GM18858 (cell line): ENCODE data around the gene FKBP1A.
A peak's percentile ranks its signal among the peaks of the same experiment; 100 is the strongest.

Experiments used
- ATAC-seq: cut with Tn5 transposase; IDR thresholded peaks from one replicate; pipeline ENCODE4 v1.9.1; 2021; ENCODE audit not compliant: unreplicated experiment

The FKBP1A gene

DNA sequence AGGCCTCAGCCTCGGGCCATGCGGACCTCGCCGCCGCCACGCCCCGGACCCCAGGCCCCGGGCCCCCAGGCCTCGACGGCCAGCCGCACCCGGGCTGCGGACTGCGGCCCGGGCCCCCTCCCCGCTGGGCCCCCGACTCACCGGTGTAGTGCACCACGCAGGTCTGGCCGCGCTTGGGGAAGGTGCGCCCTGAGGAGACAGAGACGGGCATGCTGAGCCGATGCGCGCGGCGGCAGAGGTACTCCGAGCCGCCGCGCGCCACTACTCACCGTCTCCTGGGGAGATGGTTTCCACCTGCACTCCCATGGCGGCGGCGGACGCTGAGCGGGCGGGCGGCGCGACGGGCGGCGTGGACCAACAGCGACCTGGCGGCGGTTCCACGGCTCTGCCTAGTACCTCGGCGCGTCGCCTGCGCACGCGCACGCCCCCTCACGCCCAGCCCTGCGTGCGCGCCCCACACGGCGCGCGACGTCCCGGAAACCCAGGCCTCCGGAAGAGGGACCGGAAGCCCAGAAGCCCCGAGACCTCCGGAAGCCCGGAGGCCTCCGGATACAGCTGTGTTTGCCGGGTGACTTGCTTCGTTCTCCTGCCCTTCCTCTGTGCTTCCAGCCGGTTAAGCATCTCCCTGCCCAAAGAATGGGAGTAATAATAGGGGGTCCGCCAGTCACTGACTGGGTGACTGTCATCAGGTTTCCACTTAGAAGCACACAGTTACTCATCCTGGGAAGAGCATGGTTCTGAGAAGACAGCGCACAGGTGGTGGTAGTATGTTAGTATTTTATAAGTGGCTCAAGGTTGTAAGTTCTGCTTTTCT, at the start of gene FKBP1A:
Gene FKBP1A, minus strand, starts transcription at position 362 of the 814 bp plus-strand sequence. Its CDS starts 56 bp downstream, at position 306.
- peak; percentile 78 for ATAC-seq

- no peak for ATAC-seq
Measured at GRCh38 chr20:1442304-1442703, 49.5 kb upstream of the FKBP1A start.

GRCh38 chr20:1441133-1441532, 48.3 kb upstream of the FKBP1A start:
- ATAC-seq: no peak

- ATAC-seq: no peak
Measured at GRCh38 chr20:1440024-1440423, 47.2 kb upstream of the FKBP1A start.

- no peak for ATAC-seq
Measured at GRCh38 chr20:1438361-1438760, 45.5 kb upstream of the FKBP1A start.

DNA sequence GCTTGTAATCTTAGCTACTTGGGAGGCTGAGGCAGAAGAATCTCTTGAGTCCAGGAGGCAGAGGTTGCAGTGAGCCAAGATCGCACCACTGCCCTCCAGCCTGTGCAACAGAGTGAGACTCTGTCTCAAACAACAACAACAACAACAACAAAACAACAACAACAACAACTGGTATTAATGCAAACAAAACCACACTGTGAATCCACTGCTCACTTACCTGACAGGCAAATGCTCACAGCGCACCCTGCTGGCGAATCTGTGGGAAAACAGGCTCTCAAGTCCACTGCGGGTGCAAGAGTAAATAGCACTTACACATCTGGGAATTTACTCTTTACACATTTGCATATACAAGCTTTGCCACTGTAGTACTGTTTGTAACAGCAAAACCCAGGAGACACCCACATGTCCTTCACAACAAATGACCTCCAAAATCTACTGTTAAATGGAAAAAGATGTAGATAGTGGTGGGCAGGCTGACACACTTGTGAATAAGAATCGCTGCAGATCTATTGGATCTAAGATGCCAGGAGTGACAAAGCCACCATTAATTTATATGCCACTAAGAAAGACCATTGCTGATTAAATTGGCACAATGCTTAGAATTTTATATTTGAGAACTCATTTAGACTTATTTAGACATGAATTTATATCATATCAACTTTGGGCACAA, 44.5 kb upstream of the FKBP1A start:
- ATAC-seq: no peak

GRCh38 chr20:1436263-1436662, 43.4 kb upstream of the FKBP1A start:
- no peak for ATAC-seq

DNA sequence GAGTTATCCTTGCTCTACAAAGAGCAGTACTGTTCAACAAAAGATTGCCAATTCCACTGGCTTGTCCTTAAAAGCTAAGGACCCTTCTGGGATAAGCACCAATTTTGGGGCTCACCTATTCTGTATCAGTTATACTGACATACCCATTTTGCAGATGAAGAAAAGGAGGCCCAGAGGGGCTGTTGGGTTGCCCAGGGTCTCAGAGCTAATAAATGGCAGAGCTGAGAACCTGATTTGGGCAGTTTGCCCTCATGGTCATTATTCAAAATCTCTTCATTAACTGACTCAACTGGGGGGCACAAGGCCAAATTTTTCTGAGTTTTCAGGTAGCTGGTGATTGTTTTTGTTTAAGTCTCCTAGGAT, 42.5 kb upstream of the FKBP1A start:
- no peak for ATAC-seq

- ATAC-seq: peak; percentile 88
Measured at GRCh38 chr20:1434571-1435336, 41.9 kb upstream of the FKBP1A start.

- ATAC-seq: no peak
Measured at GRCh38 chr20:1431158-1431557, 38.3 kb upstream of the FKBP1A start.

GRCh38 chr20:1430004-1430451, 37.2 kb upstream of the FKBP1A start:
- ATAC-seq: no peak

- ATAC-seq: no peak
Measured at GRCh38 chr20:1429143-1429728, 36.4 kb upstream of the FKBP1A start.

DNA sequence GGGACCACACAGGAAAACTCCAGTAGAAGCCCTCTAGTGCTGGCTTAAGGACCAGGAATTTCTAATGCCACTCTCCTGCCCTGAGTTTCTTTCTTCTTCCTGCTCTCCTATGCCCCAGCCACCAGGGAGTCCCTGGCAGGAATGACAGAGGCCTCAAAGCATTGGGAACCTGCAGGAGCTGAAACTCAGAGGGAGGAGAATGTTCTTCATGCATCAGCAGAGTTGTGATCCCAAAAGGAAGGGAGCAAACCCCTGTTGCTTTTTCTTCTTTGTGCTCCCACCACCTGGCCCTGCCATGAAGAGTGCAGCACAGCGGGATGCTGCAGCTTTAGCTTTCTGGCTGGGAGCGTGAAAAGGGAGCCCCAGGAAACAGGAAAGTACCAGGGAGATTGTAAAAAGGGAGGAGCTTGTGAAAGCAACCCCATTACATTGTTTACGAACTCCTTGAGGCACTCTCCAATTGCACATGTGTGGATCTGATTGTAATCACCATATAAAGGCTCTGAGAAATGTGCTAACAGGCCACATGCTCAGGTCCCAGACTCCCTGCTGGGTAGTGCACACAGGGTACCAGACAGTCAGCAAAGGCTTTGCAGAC, 34.7 kb upstream of the FKBP1A start:
- no peak for ATAC-seq

GRCh38 chr20:1426231-1426849, 33.5 kb upstream of the FKBP1A start:
- ATAC-seq: no peak

GRCh38 chr20:1424336-1424735, 31.5 kb upstream of the FKBP1A start:
- no peak for ATAC-seq

DNA sequence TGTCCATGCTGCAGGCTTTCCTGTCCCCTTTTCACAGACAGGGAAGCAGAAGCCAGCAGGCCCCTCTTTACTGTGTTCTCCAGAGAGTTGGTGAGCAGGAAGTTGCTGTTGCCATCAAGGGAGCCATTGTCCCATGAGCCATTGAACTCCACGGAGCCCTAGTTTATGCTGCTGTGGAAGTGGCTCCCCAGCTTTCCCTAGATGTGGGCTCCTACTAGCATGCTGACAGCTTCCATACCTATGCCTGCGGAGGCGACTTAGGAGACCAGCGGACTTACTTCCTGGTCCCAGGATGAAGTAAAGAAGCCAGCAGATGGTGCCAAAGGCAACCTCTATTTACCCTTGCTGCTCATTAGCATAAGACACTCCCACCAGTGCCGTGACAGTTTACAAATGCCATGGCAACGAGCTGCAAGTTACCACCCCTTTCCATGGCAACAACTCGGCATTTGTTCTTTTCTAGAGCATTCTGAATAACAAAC, 30.8 kb upstream of the FKBP1A start:
- no peak for ATAC-seq

GRCh38 chr20:1423206-1423605, 30.4 kb upstream of the FKBP1A start:
- no peak for ATAC-seq

- no peak for ATAC-seq
Measured at GRCh38 chr20:1422753-1423152, 29.9 kb upstream of the FKBP1A start.

DNA sequence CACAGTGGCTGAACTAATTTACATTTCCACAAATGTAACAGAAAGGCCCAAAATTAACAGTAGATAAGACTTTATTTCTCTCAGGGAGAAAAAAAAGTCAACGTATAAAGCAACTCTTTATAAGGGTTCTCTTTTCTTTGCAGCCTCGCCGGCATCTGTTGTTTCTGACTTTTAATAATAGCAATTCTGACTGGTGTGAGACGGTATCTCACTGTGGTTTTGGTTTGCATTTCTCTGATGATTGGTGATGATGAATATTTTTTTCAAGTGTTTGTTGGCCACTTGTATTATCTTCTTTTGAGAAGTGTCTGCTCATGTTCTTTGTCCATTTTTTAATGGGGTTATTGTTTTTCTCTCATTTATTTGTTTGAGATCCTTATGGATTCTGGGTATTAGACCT, 27.2 kb upstream of the FKBP1A start:
- ATAC-seq: no peak

DNA sequence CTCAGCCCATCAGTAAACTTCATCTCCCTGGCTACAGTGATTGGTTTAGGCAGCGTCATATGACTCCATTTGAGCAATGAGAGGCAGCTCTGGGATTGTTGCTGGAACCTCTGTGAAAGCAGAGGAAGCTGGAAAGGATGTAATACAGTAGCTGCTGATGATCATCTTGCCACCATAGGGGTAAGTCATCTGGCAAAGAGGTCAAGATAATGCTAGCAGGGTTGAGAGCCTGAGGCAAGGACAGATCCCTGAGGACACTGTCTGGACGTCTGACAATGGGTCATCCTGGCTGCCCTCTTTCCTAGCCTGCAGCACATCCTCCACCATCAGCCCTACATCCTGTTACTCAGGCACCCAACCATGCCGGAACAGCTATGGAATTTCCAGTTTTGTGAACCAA, 25.5 kb upstream of the FKBP1A start:
- no peak for ATAC-seq
